HEK293 (cell line): ENCODE measurements around the gene FSCN2.

Source experiments
- CTCF ChIP-seq: fragments of 450-650 bp; formaldehyde crosslinking; IDR thresholded peaks from 2 replicates; pipeline ENCODE4 v1.5.1; 2016; ENCODE audit warnings: missing biosample characterization, missing genetic modification characterization
- ZBTB8A ChIP-seq: fragments of 450-650 bp; formaldehyde crosslinking; IDR thresholded peaks from 2 replicates; pipeline ENCODE4 v1.5.1; 2016; ENCODE audit warnings: missing biosample characterization, missing genetic modification characterization
- ZNF629 ChIP-seq: fragments of 450-650 bp; formaldehyde crosslinking; IDR thresholded peaks from 2 replicates; pipeline ENCODE4 v1.5.1; 2017; ENCODE audit warnings: missing biosample characterization, missing genetic modification characterization
- TF ChIP-seq, protein P1 (sequence below): fragments of 450-650 bp; formaldehyde crosslinking; IDR thresholded peaks from 2 replicates; pipeline ENCODE4 v1.5.1; 2016; ENCODE audit warnings: missing biosample characterization, missing genetic modification characterization

DNA sequence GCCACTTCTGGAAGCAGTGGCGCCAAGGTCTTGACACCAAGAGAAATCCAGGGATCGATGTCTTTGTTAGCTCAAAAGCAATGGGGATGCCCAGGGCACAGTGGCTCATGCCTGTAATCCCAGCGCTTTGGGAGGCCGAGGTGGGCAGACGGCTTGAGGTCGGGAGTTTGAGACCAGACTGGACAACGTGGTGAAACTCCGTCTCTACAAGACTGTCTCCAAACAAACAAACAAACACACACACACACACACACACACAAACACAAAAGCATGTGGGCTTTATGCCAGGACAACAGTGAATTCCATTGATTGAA, 46.4 kb downstream of the FSCN2 start:
- TF ChIP-seq CTCF (tag by site-specific recombination) (no peak), ZNF629 (no peak), ZBTB8A (tag by site-specific recombination) (no peak)
- TF ChIP-seq, protein P1, sequence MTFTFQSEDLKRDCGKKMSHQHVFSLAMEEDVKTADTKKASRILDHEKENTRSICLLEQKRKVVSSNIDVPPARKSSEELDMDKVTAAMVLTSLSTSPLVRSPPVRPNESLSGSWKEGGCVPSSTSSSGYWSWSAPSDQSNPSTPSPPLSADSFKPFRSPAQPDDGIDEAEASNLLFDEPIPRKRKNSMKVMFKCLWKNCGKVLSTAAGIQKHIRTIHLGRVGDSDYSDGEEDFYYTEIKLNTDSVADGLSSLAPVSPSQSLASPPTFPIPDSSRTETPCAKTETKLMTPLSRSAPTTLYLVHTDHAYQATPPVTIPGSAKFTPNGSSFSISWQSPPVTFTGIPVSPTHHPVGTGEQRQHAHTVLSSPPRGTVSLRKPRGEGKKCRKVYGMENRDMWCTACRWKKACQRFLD = no peak
